Activated CD4-positive, alpha-beta T cell treated with anti-CD3 and anti-CD28 coated beads, Interleukin-2, amount 10 ng/mL, durations not matched to agents 24 days and 14 days (primary cell): Measurements from ENCODE around the gene NLK. TPM values are rescaled to one million over a fixed set of nuclear protein-coding genes. Genes with fewer than 3 reads are reported as not detected.
"Not testable (repeated sequence)": the region's sequence is repeated elsewhere in the genome, so short reads cannot be mapped to it uniquely, and the experiment has no call there.

Experiments used
- DNase-seq: peaks from one replicate; pipeline ENCODE4 v3.0.0; 2022
- H3K27ac Mint-ChIP-seq: one replicate; pipeline ENCODE4 v1.8.0; 2022; ENCODE audit warnings: mild to moderate bottlenecking, mixed read lengths
- H3K27me3 Mint-ChIP-seq: one replicate; pipeline ENCODE4 v1.8.0; 2022; ENCODE audit warnings: mixed read lengths
- H3K36me3 Mint-ChIP-seq: one replicate; pipeline ENCODE4 v1.8.0; 2022; ENCODE audit warnings: low read depth, mild to moderate bottlenecking, mixed read lengths
- H3K4me1 Mint-ChIP-seq: one replicate; pipeline ENCODE4 v1.8.0; 2021; ENCODE audit warnings: mixed read lengths
- H3K4me3 Mint-ChIP-seq: one replicate; pipeline ENCODE4 v1.8.0; 2022; ENCODE audit warnings: mild to moderate bottlenecking, moderate library complexity, mixed read lengths
- H3K9me3 Mint-ChIP-seq: one replicate; pipeline ENCODE4 v1.8.0; 2021; ENCODE audit warnings: mixed read lengths
- intact Hi-C: fragments of 100-400 bp; cut with micrococcal nuclease; formaldehyde crosslinking; loops from one replicate; pipeline ENCODE4 v1.15.1; 2023
- total RNA-seq: library from RNA; stranded (reverse); gene quantifications from 2 replicates; pipeline ENCODE4 v1.2.3, GENCODE V29; 2022

Gene NLK
- total RNA-seq, 1 donor from 2014 or later, result 12.0 TPM

DNA sequence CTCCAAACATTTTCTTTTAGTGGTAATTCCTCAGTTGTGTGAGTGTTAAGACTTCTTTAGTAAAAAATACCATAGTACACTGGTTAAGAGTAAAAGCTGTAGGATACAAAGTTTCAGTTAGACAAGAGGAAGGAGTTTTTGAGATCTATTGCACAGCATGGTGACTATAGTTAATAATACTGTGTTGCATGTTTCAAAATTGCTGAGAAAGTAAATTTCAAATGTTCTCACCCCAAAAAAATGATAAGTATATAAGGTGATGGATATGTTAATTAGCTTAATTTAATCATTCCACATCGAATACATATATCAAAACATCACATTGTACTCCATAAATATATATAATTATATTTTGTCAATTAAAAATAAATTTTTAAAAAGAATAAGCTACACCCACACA is 22.0 kb upstream of the NLK start:
- intact Hi-C loops, result no loop called here
- Mint-ChIP-seq H3K4me3 (no peak overlapping the region), H3K27me3 (peaks cover 14% of the 10 kb centered on the region), H3K36me3 (no peaks in the 10 kb centered on the region), H3K27ac (no peak overlapping the region), H3K9me3 (no peaks in the 10 kb centered on the region), H3K4me1 (no peaks in the 10 kb centered on the region)
- no peak for DNase-seq

- peaks cover 9% of the 10 kb centered on the region for H3K27me3 Mint-ChIP-seq
- no peaks in the 10 kb centered on the region for H3K36me3 Mint-ChIP-seq
- H3K4me3 Mint-ChIP-seq, result no peak overlapping the region
- no peak overlapping the region for H3K27ac Mint-ChIP-seq
- no peaks in the 10 kb centered on the region for H3K4me1 Mint-ChIP-seq
- no peaks in the 10 kb centered on the region for H3K9me3 Mint-ChIP-seq
- DNase-seq, result no peak
- intact Hi-C loops, result no loop called here
Measured at GRCh38 chr17:28029044-28029443, 13.4 kb upstream of the NLK start.

DNA sequence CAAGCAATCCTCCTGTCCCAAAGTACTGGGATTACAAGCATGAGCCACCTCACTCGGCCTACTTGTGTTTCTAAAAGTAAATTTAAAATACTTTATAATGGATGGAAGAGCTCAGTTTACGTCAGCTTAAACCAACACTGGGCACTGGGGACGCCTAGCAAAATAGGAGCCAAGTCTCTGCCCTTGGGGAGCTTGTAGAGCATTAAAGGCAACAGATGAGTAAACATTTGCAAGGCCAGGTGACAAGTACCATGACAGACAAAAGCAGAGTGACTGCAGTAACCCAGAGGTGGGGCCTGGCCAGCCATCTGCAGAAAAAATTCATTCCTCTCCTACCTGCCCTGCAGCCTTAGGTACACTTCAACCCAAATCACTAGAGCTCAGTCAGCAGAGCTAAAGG is 12.1 kb upstream of the NLK start:
- H3K4me3 Mint-ChIP-seq, result no peak overlapping the region

GRCh38 chr17:28031174-28031573 is 11.3 kb upstream of the NLK start:
- no peak overlapping the region for H3K27ac Mint-ChIP-seq
- H3K4me3 Mint-ChIP-seq, result no peak overlapping the region
- intact Hi-C loops, result no loop called here
- peaks cover 11% of the 10 kb centered on the region for H3K27me3 Mint-ChIP-seq
- DNase-seq, result no peak
- H3K36me3 Mint-ChIP-seq, result no peaks in the 10 kb centered on the region
- H3K9me3 Mint-ChIP-seq, result no peaks in the 10 kb centered on the region
- H3K4me1 Mint-ChIP-seq, result peaks cover 5% of the 10 kb centered on the region

More for the DNA sequence above, 12.1 kb upstream of the NLK start:
- intact Hi-C loops, result no loop called here
- no peak for DNase-seq
- Mint-ChIP-seq H3K9me3 (no peaks in the 10 kb centered on the region), H3K36me3 (no peaks in the 10 kb centered on the region), H3K4me1 (peaks cover 5% of the 10 kb centered on the region), H3K27ac (no peak overlapping the region), H3K27me3 (peaks cover 9% of the 10 kb centered on the region)

GRCh38 chr17:28033972-28034714 is 8.3 kb upstream of the NLK start:
- H3K4me3 Mint-ChIP-seq, result no peak overlapping the region
- no peak overlapping the region for H3K27ac Mint-ChIP-seq
- peak; percentile 52 for DNase-seq
- H3K36me3 Mint-ChIP-seq, result no peaks in the 10 kb centered on the region
- intact Hi-C loops, result no loop called here
- no peaks in the 10 kb centered on the region for H3K9me3 Mint-ChIP-seq
- peaks cover 11% of the 10 kb centered on the region for H3K27me3 Mint-ChIP-seq
- H3K4me1 Mint-ChIP-seq, result peaks cover 7% of the 10 kb centered on the region

DNA sequence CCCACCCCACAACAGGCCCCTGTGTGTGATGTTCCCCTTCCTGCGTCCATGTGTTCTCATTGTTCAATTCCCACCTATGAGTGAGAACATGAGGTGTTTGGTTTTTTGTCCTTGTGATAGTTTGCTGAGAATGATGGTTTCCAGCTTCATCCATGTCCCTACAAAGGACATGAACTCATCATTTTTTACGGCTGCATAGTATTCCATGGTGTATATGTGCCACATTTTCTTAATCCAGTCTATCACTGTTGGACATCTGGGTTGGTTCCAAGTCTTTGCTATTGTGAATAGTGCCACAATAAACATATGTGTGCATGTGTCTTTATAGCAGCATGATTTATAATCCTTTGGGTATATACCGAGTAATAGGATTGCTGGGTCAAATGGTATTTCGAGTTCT is 7.0 kb upstream of the NLK start:
- intact Hi-C loops, H3K36me3 Mint-ChIP-seq, H3K9me3 Mint-ChIP-seq, H3K4me3 Mint-ChIP-seq, H3K27ac Mint-ChIP-seq, DNase-seq: not testable (repeated sequence)
- Mint-ChIP-seq H3K27me3 (peaks cover 11% of the 10 kb centered on the region), H3K4me1 (peaks cover 13% of the 10 kb centered on the region)

GRCh38 chr17:28035884-28036283 is 6.6 kb upstream of the NLK start:
- not testable (repeated sequence) for H3K27ac Mint-ChIP-seq

GRCh38 chr17:28038802-28039201 is 3.7 kb upstream of the NLK start:
- H3K27ac Mint-ChIP-seq, result no peak overlapping the region

More at GRCh38 chr17:28035884-28036283, 6.6 kb upstream of the NLK start:
- H3K36me3 Mint-ChIP-seq, H3K9me3 Mint-ChIP-seq, DNase-seq, H3K4me3 Mint-ChIP-seq, intact Hi-C loops: not testable (repeated sequence)
- peaks cover 11% of the 10 kb centered on the region for H3K27me3 Mint-ChIP-seq
- peaks cover 16% of the 10 kb centered on the region for H3K4me1 Mint-ChIP-seq

GRCh38 chr17:28039251-28039650 is 3.2 kb upstream of the NLK start:
- H3K4me1 Mint-ChIP-seq, result peaks cover 34% of the 10 kb centered on the region
- H3K9me3 Mint-ChIP-seq, result no peaks in the 10 kb centered on the region
- H3K36me3 Mint-ChIP-seq, result peaks cover 8% of the 10 kb centered on the region
- DNase-seq, result no peak
- peaks cover 11% of the 10 kb centered on the region for H3K27me3 Mint-ChIP-seq
- no peak overlapping the region for H3K27ac Mint-ChIP-seq
- intact Hi-C loops, result no loop called here
- H3K4me3 Mint-ChIP-seq, result no peak overlapping the region

More at GRCh38 chr17:28038802-28039201, 3.7 kb upstream of the NLK start:
- Mint-ChIP-seq H3K9me3 (no peaks in the 10 kb centered on the region), H3K36me3 (peaks cover 6% of the 10 kb centered on the region), H3K4me1 (peaks cover 34% of the 10 kb centered on the region), H3K27me3 (peaks cover 11% of the 10 kb centered on the region), H3K4me3 (no peak overlapping the region)
- intact Hi-C loops, result no loop called here
- DNase-seq, result no peak

- peaks cover 15% of the 10 kb centered on the region for H3K36me3 Mint-ChIP-seq
- peaks cover 11% of the 10 kb centered on the region for H3K27me3 Mint-ChIP-seq
- no peak overlapping the region for H3K27ac Mint-ChIP-seq
- intact Hi-C loops, result loop anchor here (5.0 to 10.0 kb wide), 3 partner anchors 148 to 566 kb away; partner anchors contain the start of gene LYRM9
- H3K4me1 Mint-ChIP-seq, result peaks cover 41% of the 10 kb centered on the region
- no peak for DNase-seq
- peak overlapping the region; percentile 88 for H3K4me3 Mint-ChIP-seq
- H3K9me3 Mint-ChIP-seq, result no peaks in the 10 kb centered on the region
Measured at GRCh38 chr17:28040406-28040805, 2.1 kb upstream of the NLK start.

DNA sequence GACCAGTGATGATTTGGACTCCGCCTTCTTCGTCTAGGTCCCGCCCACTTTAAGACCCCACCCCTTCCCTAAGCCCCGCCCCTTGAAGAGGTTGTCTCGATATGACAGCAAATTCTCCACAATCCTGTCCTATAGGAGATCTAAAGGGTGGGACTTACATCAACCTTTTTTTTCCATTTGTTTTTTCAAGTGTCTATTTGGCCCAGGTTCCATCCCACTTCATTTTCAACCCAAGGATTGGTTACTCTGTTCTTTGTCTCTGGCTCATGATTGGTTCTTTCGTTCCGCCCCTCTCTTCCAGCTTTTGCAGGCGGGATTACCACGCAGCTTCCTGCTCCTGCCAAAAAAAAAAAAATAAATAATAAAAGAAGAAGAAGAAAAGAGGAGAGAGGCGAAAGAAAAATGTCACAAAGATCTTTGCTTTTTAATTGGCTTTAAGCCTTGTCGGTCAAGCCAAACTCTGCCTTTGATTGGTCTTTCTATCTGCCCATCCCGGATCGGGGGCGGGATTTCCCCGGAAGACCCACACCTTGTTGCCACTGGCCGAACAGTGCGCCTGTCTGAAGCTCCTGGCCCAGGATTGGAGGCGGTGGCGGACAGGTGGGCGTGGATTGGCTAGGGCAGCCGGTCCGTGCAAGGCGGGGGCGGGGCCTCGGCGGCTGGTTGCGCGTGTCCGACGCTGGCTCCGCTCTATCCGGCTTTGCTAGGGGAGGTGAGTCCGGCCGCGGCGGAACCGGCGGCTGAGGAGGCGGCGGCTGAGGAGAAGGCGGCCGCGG is 1.2 kb upstream of the NLK start:
- intact Hi-C loops, result loop anchor here (1.0 to 10.0 kb wide), 7 partner anchors 16 to 566 kb away; partner anchors contain the start of genes IFT20, LYRM9, SARM1 and TNFAIP1
- Mint-ChIP-seq H3K4me1 (peaks cover 48% of the 10 kb centered on the region), H3K27ac (peak overlapping the region; percentile 87)

GRCh38 chr17:28041844-28042656 is 427 bp upstream of the NLK start:
- intact Hi-C loops, result loop anchor here (1.0 to 10.0 kb wide), 7 partner anchors 15 to 567 kb away; partner anchors contain the start of genes IFT20, LYRM9, SARM1 and TNFAIP1
- Mint-ChIP-seq H3K4me1 (peaks cover 55% of the 10 kb centered on the region), H3K27me3 (peaks cover 7% of the 10 kb centered on the region), H3K36me3 (peaks cover 17% of the 10 kb centered on the region), H3K4me3 (peak overlapping the region; percentile 88), H3K9me3 (no peaks in the 10 kb centered on the region), H3K27ac (peak overlapping the region; percentile 87)
- DNase-seq, result no peak

More for the DNA sequence above, 1.2 kb upstream of the NLK start:
- DNase-seq, result peak; percentile 100
- Mint-ChIP-seq H3K27me3 (peaks cover 9% of the 10 kb centered on the region), H3K9me3 (no peaks in the 10 kb centered on the region), H3K4me3 (peak overlapping the region; percentile 88), H3K36me3 (peaks cover 17% of the 10 kb centered on the region)

DNA sequence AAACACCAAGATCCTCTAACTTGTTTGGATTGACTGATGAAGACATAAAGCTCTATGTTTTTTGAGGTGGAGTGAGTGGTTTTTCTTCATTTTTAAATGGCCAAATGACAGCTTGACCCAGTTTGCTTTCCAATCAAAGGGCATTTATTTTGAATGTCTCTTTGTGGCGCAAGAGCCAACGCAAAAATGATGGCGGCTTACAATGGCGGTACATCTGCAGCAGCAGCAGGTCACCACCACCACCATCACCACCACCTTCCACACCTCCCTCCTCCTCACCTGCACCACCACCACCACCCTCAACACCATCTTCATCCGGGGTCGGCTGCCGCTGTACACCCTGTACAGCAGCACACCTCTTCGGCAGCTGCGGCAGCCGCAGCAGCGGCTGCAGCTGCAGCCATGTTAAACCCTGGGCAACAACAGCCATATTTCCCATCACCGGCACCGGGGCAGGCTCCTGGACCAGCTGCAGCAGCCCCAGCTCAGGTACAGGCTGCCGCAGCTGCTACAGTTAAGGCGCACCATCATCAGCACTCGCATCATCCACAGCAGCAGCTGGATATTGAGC is 329 bp downstream of the NLK start:
- H3K4me3 Mint-ChIP-seq, result peak overlapping the region; percentile 88
- H3K27me3 Mint-ChIP-seq, result peaks cover 7% of the 10 kb centered on the region
- H3K9me3 Mint-ChIP-seq, result no peaks in the 10 kb centered on the region
- no peak for DNase-seq
- peak overlapping the region; percentile 81 for H3K27ac Mint-ChIP-seq
- H3K36me3 Mint-ChIP-seq, result peaks cover 17% of the 10 kb centered on the region
- intact Hi-C loops, result loop anchor here (5.0 to 10.0 kb wide), 3 partner anchors 151 to 568 kb away; partner anchors contain the start of gene LYRM9
- peaks cover 59% of the 10 kb centered on the region for H3K4me1 Mint-ChIP-seq
